Kidney glomerular epithelial cell (primary cell): Measurements from ENCODE around the gene PARD3.
"Not testable (repeated sequence)": the region's sequence is repeated elsewhere in the genome, so short reads cannot be mapped to it uniquely, and the experiment has no call there.

Source experiments
- DNase-seq: peaks from one replicate; lab custom pipeline; 2025; lab: John Stamatoyannopoulos, UW

Gene PARD3

GRCh38 chr10:34797155-34797554 is 17.9 kb downstream of the PARD3 start:
- DNase-seq = no peak

- no peak for DNase-seq
Measured at GRCh38 chr10:34796133-34796532, 19.0 kb downstream of the PARD3 start.

GRCh38 chr10:34795334-34795733 is 19.8 kb downstream of the PARD3 start:
- no peak for DNase-seq

GRCh38 chr10:34794835-34795234 is 20.3 kb downstream of the PARD3 start:
- DNase-seq = no peak

- DNase-seq = not testable (repeated sequence)
Measured at GRCh38 chr10:34793581-34793980, 21.5 kb downstream of the PARD3 start.

- no peak for DNase-seq
Measured at GRCh38 chr10:34792881-34793280, 22.2 kb downstream of the PARD3 start.

- no peak for DNase-seq
Measured at GRCh38 chr10:34791947-34792346, 23.1 kb downstream of the PARD3 start.

- no peak for DNase-seq
Measured at GRCh38 chr10:34791228-34791627, 23.9 kb downstream of the PARD3 start.

GRCh38 chr10:34789966-34790506 is 25.1 kb downstream of the PARD3 start:
- peak; percentile 88 for DNase-seq

GRCh38 chr10:34786464-34786863 is 28.6 kb downstream of the PARD3 start:
- DNase-seq = no peak

GRCh38 chr10:34781711-34782110 is 33.4 kb downstream of the PARD3 start:
- no peak for DNase-seq

- DNase-seq = no peak
Measured at GRCh38 chr10:34780818-34781380, 34.2 kb downstream of the PARD3 start.

GRCh38 chr10:34778237-34778636 is 36.9 kb downstream of the PARD3 start:
- DNase-seq = no peak

GRCh38 chr10:34776090-34776690 is 38.9 kb downstream of the PARD3 start:
- DNase-seq = no peak

- no peak for DNase-seq
Measured at GRCh38 chr10:34775044-34775637, 40.0 kb downstream of the PARD3 start.

- no peak for DNase-seq
Measured at GRCh38 chr10:34773636-34774630, 41.2 kb downstream of the PARD3 start.

GRCh38 chr10:34771525-34771924 is 43.6 kb downstream of the PARD3 start:
- DNase-seq = no peak

GRCh38 chr10:34771106-34771505 is 44.0 kb downstream of the PARD3 start:
- no peak for DNase-seq

- no peak for DNase-seq
Measured at GRCh38 chr10:34769899-34770298, 45.2 kb downstream of the PARD3 start.

- DNase-seq = no peak
Measured at GRCh38 chr10:34768972-34769330, 46.1 kb downstream of the PARD3 start.

GRCh38 chr10:34768261-34768971 is 46.7 kb downstream of the PARD3 start:
- DNase-seq = no peak
